ENCODE data around the gene VIPR2.

The VIPR2 gene

DNA sequence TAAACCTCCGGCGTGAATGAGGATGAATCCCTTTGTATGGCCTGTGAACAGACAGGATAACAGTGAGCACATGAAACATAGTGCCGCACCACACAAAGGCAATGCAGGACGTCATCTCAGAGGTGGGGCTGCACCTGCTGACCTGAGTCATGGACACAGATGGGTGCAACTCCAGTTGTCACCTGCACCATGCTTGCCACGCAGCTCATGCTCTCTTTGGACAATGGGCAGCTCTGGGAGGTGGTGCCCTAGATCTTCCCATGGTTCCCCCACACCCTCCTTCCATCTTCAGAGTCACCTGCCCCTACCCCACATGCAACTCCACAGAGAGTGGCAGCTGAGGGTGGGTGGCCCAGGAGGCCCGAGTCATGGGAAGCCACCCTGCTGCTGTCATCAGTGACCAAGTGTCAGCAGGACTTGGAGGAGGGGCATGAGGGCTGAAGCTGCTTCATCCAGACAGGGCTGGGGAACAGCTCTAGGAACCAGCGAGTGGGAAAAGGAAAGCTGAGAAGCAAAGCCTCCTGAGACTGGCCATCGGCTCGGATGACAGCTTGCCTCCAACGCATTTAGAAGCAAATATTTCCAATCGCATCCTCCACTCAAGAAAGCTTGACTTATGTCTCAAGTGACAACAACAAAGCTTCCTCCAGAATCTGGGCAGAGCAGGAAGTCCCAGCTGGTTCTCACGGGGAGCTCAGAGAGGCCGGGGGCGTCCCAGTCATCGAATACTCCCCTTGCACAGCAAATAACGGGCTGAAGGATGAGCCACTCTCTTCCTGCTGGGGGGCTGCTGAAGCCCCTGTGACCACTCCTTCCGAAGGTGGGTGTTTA, 27.1 kb downstream of the VIPR2 start:
- no peak for TF ChIP-seq CTCF (IDR thresholded peaks at IDR 0.05; ENCODE audit: low read depth, low read length)
- no peak overlapping the region for H3K4me3 ChIP-seq (replicated peaks in 1 of 2; ENCODE audit: low read depth in 2 of 2, low read length in 2 of 2)
- no peak for DNase-seq (ENCODE audit: low read depth in 2 of 2)

DNA sequence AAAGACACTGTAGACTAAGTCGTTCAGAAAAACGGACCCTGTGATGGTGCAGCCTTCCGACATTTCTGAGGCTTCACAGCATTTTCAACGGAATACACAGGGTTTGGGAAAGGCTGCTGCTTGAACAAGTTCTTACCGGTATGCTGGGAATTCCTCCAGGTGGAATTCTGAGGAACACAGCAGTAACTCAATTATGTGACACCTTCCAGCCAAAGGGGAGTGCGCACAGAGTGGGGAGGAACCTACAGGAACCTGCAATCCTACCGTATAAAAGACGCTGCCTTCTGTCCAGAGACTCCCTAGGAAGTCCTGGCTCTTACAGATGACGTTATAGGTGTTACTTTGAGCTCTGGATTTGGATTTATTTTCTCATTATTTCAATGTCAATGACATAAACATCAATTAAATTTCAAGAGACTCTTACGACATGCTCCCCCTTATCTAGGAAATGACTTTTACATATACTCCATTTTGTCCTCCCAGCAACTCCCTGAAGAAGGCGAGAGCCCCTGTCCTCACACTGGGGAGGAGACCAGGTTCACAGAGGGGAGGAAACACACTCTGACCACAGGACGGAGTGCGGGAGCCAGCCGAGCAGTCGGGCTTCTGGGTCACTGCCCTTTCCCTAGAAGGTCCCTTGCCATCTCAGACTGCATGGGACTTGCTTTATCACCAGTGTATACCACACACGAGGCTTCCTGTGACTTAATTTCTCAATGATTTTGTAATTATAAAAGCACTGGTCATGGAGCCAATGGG, 27.9 kb downstream of the VIPR2 start:
- no peak overlapping the region for H3K4me3 ChIP-seq (replicated peaks in 1 of 2; ENCODE audit: low read depth in 2 of 2, low read length in 2 of 2)
- TF ChIP-seq CTCF (IDR thresholded peaks at IDR 0.05; ENCODE audit: low read depth, low read length), result no peak
- DNase-seq (ENCODE audit: low read depth in 2 of 2), result no peak

GRCh38 chr7:159115601-159116501, 28.8 kb downstream of the VIPR2 start:
- no peak for DNase-seq (ENCODE audit: low read depth in 2 of 2)
- no peak for TF ChIP-seq CTCF (IDR thresholded peaks at IDR 0.05; ENCODE audit: low read depth, low read length)
- no peak overlapping the region for H3K4me3 ChIP-seq (replicated peaks in 1 of 2; ENCODE audit: low read depth in 2 of 2, low read length in 2 of 2)

DNA sequence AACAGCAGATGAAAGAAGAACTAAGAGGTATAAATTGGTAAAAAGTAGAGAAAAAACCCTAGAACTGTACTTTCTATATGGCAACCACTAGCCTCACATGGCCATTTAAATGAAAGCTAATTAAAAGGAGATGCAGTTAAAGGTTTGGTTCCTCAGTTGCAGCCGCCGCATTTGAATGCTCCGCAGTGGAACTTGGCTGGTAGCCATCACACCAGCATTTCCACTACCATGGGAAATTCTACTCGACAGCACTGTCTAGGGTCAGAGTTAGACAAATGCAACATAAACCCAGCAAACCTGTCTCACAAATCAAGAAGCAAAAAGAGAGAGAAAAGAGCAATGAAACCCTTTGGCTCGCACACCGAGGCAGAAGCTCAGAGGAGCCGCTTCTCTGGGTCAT, 29.7 kb downstream of the VIPR2 start:
- no peak overlapping the region for H3K4me3 ChIP-seq (replicated peaks in 1 of 2; ENCODE audit: low read depth in 2 of 2, low read length in 2 of 2)
- no peak for TF ChIP-seq CTCF (IDR thresholded peaks at IDR 0.05; ENCODE audit: low read depth, low read length)
- no peak for DNase-seq (ENCODE audit: low read depth in 2 of 2)

GRCh38 chr7:159114096-159114495, 30.6 kb downstream of the VIPR2 start:
- no peak for TF ChIP-seq CTCF (IDR thresholded peaks at IDR 0.05; ENCODE audit: low read depth, low read length)
- H3K4me3 ChIP-seq (replicated peaks in 1 of 2; ENCODE audit: low read depth in 2 of 2, low read length in 2 of 2), result no peak overlapping the region
- no peak for DNase-seq (ENCODE audit: low read depth in 2 of 2)

DNA sequence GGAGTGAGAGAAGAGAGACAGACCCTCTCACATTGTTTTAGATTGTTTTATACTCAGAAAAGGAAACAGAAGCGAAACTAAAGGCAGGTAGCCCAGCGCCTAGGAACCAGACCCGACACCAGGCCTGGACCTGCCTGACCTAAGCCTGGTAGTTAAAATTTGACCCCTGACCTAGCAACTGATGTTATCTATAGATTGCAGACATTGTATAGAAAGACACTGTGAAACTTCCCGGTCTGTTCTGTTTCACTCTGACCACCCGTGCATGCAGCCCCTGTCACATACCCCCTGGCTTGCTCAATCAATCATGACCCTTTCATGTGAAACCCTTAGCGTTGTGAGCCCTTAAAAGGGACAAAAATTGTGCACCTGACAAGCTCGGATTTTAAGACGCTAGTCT, 31.6 kb downstream of the VIPR2 start:
- no peak for TF ChIP-seq CTCF (IDR thresholded peaks at IDR 0.05; ENCODE audit: low read depth, low read length)
- DNase-seq (ENCODE audit: low read depth in 2 of 2), result no peak
- H3K4me3 ChIP-seq (replicated peaks in 1 of 2; ENCODE audit: low read depth in 2 of 2, low read length in 2 of 2), result no peak overlapping the region
